GM19099 (cell line): ENCODE measurements around the gene ITPKC.

Experiments
- POLR2A ChIP-seq: IDR thresholded peaks from 3 replicates; pipeline ENCODE4 v1.6.1; 2011; ENCODE audit warnings: low read depth; ENCODE audit not compliant: insufficient read length; ENCODE audit errors: extremely low read depth

ITPKC gene

DNA sequence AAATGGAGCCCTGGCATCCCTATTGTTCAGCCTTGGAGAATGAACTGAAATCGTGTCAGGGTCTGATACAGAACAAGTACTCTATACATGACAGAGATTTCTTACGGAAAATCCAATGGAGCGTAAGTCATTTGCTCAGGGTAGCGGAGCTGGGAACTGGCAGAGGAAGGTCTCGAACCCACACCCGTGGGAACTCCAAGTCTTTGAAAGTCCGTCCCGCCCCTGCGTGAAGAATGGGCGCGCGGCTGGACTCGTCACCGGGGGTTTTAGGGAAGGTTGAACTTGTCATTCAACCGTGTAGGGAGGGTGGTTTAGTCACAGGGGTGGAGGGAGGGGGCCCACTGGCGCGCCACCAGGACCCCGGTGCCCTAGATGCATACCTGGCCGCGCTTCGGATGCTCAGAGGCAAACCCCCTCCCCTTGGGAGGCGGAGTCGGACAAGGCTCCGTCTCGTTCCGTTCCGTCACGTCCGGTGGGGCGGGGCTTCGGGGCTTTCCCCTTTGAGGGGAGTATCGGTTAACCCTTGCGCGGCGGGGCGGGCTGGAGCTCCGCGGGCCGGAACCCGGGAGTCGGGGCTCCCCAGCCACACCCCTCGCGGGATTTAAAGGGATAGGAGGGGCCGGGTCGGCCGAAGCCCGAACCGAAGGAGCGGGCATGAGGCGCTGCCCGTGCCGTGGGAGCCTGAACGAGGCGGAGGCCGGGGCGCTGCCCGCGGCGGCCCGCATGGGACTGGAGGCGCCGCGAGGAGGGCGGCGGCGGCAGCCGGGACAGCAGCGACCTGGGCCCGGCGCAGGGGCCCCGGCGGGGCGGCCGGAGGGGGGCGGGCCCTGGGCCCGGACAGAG, at the start of gene ITPKC, which contains the start of gene COQ8B:
TSS of gene ITPKC (plus strand) at position 631 of the 843 bp plus-strand sequence. CDS start at position 655, 24 bp downstream.
TSS of gene COQ8B (minus strand) at position 405 of the 843 bp plus-strand sequence. CDS start 2,254 bp downstream, outside the sequence.
- peak; percentile 65 for TF ChIP-seq POLR2A

- no peak for TF ChIP-seq POLR2A
These were observed 49.3 kb upstream of the ITPKC start for GRCh38 chr19:40667602-40668001.

DNA sequence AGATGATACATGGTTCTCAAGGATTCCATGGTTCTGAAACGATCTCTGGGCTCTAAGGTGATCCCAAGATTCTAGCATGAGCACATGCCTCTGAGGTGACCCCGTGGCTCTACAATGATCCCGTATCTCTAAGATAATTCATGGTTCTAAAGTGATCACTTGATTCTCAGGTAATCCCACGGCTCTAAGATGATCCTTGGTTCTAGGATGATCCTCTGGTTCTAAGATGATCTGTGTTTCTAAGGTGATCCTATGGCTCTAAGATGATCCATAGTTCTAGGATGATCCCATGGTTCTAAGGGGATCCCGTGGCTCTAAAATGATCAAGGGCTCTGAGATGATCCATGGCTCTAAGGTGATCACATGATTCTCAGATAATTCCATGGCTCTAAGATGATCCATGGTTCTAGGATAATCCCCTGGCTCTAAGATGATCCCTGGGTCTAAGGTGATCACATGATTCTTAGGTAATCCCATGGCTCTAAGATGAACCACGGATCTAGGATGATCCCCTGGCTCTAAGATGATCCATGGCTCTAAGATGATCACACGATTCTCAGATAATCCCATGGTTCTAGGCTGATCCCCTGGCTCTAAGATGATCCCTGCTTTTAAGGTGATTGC, 47.8 kb upstream of the ITPKC start:
- no peak for TF ChIP-seq POLR2A

- no peak for TF ChIP-seq POLR2A
These were observed 45.5 kb upstream of the ITPKC start for GRCh38 chr19:40671404-40671803.

GRCh38 chr19:40672038-40672437, 44.9 kb upstream of the ITPKC start:
- TF ChIP-seq POLR2A: no peak

- no peak for TF ChIP-seq POLR2A
These were observed 44.2 kb upstream of the ITPKC start for GRCh38 chr19:40672573-40673299.

DNA sequence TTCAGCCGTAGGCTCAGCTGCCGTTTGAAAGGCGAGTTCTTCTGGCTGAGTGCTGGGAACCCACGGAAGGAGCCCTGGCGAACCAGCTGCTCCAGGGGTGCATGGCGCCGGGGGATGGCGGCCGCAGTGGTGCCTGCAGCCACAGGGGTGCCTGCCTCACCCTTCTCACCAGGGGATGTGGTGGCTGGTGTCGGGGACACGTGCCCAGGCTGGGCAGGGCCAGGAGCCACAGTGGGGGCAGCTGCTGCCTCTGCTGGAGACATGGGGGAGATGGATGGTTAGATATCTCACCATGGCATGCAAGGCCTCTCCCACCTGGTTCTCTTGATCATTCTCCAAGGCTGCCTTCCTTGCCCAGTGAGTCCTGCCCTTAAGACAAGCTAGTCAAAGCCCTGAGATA, 43.5 kb upstream of the ITPKC start:
- TF ChIP-seq POLR2A: no peak

DNA sequence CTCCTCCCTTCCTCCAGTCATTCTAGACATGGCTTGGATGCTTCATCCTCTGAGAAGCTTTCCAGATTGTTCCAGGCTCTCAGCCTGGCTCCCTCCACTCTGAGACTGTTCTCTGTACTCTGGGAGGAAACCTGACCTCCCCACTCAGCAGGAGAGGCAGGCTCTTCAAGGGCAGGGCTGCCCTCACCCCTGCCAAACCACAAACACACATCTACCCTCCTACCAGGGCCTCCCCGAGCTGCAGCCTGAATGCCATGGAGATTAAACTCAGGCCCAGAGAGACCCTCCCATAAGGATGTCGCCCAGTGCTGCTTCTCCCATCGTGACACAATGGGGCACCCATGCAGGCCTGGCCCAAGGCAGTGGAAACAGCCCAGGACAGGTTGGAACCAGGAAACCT, 42.6 kb upstream of the ITPKC start:
- no peak for TF ChIP-seq POLR2A

DNA sequence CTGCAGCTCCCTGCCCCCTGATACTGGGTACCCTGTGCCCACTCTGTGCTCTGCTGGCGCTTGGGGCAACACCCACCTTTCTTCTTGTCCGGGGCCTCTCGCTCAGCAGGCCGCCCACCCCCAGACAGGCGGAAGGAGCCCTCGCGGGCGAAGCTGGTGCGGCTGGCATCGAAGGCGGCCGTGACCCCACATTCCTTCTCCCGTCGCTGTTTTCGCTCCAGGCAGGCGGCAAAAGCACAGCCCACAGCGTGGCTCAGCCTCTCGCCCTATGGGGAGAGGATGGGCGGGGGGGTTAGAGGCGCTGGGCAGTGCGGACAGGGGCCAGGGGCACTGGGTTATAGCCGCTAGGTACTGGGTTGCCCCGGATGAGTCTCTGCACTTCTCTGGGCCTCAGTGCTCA, 39.8 kb upstream of the ITPKC start:
- no peak for TF ChIP-seq POLR2A

GRCh38 chr19:40681039-40681438, 35.9 kb upstream of the ITPKC start:
- TF ChIP-seq POLR2A: no peak

GRCh38 chr19:40682431-40682964, 34.4 kb upstream of the ITPKC start:
- no peak for TF ChIP-seq POLR2A

- TF ChIP-seq POLR2A: no peak
These were observed 33.5 kb upstream of the ITPKC start for GRCh38 chr19:40683437-40683836.

GRCh38 chr19:40684280-40684679, 32.6 kb upstream of the ITPKC start:
- no peak for TF ChIP-seq POLR2A

GRCh38 chr19:40685016-40685526, 31.8 kb upstream of the ITPKC start:
- no peak for TF ChIP-seq POLR2A

GRCh38 chr19:40685563-40685962, 31.3 kb upstream of the ITPKC start:
- no peak for TF ChIP-seq POLR2A
